Liver (tissue), 3 donors: ENCODE results near the gene PNMA8C.

ENCODE experiments used
- EGR1 ChIP-seq, 2 donors: IDR thresholded peaks; 2 replicates each; pipeline ENCODE4 v1.6.1; 2016 to 2018; ENCODE audit warnings: antibody characterized with exemption in 2 of 2, low read depth in 2 of 2
- GABPA ChIP-seq, 2 donors: IDR thresholded peaks in 1 of 2; conservative IDR thresholded peaks in 1 of 2; 2 replicates each; pipeline ENCODE4 v1.6.1; 2016; ENCODE audit warnings: antibody characterized with exemption in 2 of 2, mild to moderate bottlenecking in 1 of 2, moderate library complexity in 1 of 2
- JUND ChIP-seq, 2 donors: IDR thresholded peaks; 2 replicates each; pipeline ENCODE4 v1.6.1; 2016; ENCODE audit warnings: antibody characterized with exemption in 2 of 2
- RAD21 ChIP-seq, 2 donors: IDR thresholded peaks; 2 replicates each; pipeline ENCODE4 v1.6.1; 2016; ENCODE audit warnings: antibody characterized with exemption in 2 of 2, mild to moderate bottlenecking in 2 of 2
- SP1 ChIP-seq: IDR thresholded peaks from 2 replicates; pipeline ENCODE4 v1.6.1; 2018; ENCODE audit warnings: antibody characterized with exemption, mild to moderate bottlenecking
- YY1 ChIP-seq: IDR thresholded peaks from 2 replicates; pipeline ENCODE4 v1.6.1; 2016; ENCODE audit warnings: antibody characterized with exemption, mild to moderate bottlenecking
- TF ChIP-seq, protein P1 (sequence below): fragments of 150-350 bp; IDR thresholded peaks from 2 replicates; pipeline ENCODE4 v1.5.1; 2017; ENCODE audit warnings: improper control_type of control experiment, low read depth, low read length; ENCODE audit not compliant: missing input control
- TF ChIP-seq, protein P2 (sequence below): IDR thresholded peaks from 2 replicates; pipeline ENCODE4 v1.6.1; 2016; ENCODE audit warnings: antibody characterized with exemption
- donor health status: healthy.
- donor health status: healthy.

DNA sequence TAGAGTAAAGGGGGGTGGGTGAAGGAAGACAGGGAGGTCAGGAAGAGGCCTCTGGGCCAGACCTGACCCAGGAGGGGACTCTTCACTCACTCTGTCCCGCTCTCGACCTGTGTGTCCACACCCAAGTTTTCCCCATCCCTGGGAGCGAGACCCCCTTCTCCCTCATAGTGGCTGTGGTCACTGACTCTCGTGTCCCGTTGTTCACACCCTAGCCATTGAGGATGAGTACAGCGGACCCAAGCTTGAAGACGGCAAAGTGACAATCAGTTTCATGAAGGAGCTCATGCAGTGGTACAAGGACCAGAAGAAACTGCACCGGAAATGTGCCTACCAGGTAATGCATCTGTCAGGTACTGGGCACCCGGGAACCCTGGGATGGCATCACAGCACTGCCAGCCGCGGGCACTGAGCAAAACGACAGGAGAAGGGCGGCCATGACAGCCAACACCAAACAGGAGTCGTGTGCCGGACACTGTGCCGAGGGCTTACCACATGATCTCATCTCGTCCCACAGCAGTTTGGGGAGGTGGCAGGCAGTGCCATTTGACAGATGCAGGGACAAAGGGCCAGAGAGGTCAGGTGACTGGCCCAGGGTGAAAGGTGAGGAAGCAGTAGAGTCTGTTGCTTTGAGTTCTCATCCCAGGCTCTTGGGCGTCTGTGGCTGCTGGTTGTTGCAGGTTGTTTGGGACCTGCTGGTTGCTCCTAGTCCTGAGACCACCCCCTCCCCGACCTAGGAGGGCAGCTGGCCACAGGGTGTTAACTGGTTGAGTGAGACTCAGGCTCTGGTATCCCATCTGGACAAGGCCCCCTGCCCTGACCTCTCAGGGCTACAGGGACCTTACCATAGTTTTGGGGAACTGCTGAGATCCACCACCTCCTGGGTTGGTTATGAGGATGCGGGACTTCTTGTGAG is 52.2 kb downstream of the PNMA8C start:
- TF ChIP-seq, protein P1, sequence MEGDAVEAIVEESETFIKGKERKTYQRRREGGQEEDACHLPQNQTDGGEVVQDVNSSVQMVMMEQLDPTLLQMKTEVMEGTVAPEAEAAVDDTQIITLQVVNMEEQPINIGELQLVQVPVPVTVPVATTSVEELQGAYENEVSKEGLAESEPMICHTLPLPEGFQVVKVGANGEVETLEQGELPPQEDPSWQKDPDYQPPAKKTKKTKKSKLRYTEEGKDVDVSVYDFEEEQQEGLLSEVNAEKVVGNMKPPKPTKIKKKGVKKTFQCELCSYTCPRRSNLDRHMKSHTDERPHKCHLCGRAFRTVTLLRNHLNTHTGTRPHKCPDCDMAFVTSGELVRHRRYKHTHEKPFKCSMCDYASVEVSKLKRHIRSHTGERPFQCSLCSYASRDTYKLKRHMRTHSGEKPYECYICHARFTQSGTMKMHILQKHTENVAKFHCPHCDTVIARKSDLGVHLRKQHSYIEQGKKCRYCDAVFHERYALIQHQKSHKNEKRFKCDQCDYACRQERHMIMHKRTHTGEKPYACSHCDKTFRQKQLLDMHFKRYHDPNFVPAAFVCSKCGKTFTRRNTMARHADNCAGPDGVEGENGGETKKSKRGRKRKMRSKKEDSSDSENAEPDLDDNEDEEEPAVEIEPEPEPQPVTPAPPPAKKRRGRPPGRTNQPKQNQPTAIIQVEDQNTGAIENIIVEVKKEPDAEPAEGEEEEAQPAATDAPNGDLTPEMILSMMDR: no peak
- TF ChIP-seq JUND (IDR thresholded peaks at IDR 0.05) (no peak), YY1 (no peak), GABPA (IDR thresholded peaks at IDR 0.05 in 1 of 2, conservative IDR thresholded peaks at IDR 0.05 in 1 of 2) (no peak), SP1 (no peak), RAD21 (IDR thresholded peaks at IDR 0.05) (no peak), EGR1 (IDR thresholded peaks at IDR 0.05; ENCODE audit: low read depth in 2 of 2) (no peak)
- TF ChIP-seq, protein P2, sequence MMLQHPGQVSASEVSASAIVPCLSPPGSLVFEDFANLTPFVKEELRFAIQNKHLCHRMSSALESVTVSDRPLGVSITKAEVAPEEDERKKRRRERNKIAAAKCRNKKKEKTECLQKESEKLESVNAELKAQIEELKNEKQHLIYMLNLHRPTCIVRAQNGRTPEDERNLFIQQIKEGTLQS: no peak
